Activated T-helper 1 cell treated with Interleukin-2 at 50 U/mL for 16 hours (primary cell): ENCODE measurements around the gene PIK3IP1.
"Not testable (repeated sequence)": the region's sequence is repeated elsewhere in the genome, so short reads cannot be mapped to it uniquely, and the experiment has no call there.

ENCODE experiments used
- DNase-seq: peaks from one replicate; pipeline ENCODE4 v3.0.0-alpha.2; 2020; ENCODE audit warnings: low read depth

PIK3IP1 gene

GRCh38 chr22:31248965-31249958 is 43.0 kb downstream of the PIK3IP1 start:
- DNase-seq: no peak

GRCh38 chr22:31248138-31248745 is 44.0 kb downstream of the PIK3IP1 start:
- peak; percentile 38 for DNase-seq

GRCh38 chr22:31247726-31248125 is 44.6 kb downstream of the PIK3IP1 start:
- no peak for DNase-seq

GRCh38 chr22:31246687-31247086 is 45.6 kb downstream of the PIK3IP1 start:
- no peak for DNase-seq

- not testable (repeated sequence) for DNase-seq
Observed at GRCh38 chr22:31245998-31246397, 46.3 kb downstream of the PIK3IP1 start.

GRCh38 chr22:31244943-31245451 is 47.3 kb downstream of the PIK3IP1 start:
- DNase-seq: no peak

- no peak for DNase-seq
Observed at GRCh38 chr22:31244046-31244942, 48.0 kb downstream of the PIK3IP1 start.

GRCh38 chr22:31243339-31244045 is 48.8 kb downstream of the PIK3IP1 start:
- DNase-seq: no peak

GRCh38 chr22:31241936-31242335 is 50.4 kb downstream of the PIK3IP1 start:
- no peak for DNase-seq

GRCh38 chr22:31241200-31241599 is 51.1 kb downstream of the PIK3IP1 start:
- DNase-seq: no peak

GRCh38 chr22:31239771-31240370 is 52.4 kb downstream of the PIK3IP1 start:
- no peak for DNase-seq

- no peak for DNase-seq
Observed at GRCh38 chr22:31238057-31238456, 54.2 kb downstream of the PIK3IP1 start.

- DNase-seq: not testable (repeated sequence)
Observed at GRCh38 chr22:31236044-31236443, 56.2 kb downstream of the PIK3IP1 start.

GRCh38 chr22:31235081-31235480 is 57.2 kb downstream of the PIK3IP1 start:
- DNase-seq: no peak

GRCh38 chr22:31233001-31233400 is 59.3 kb downstream of the PIK3IP1 start:
- no peak for DNase-seq
